K562 (cell line): ENCODE measurements around the gene IRAK2. TPM values are rescaled to one million over a fixed set of nuclear protein-coding genes. Genes with fewer than 3 reads are reported as not detected.

ENCODE experiments used
- ATAC-seq: fragments of 200-7000 bp; cut with Tn5 transposase; 3 replicates; pipeline ENCODE4 v1.9.1; 2020; ENCODE audit warnings: moderate library complexity
- BruUV-seq: library from RNA; stranded (reverse); fragments of 400-500 nt; replicated peaks from 2 replicates; lab custom pipeline; 2021; lab: Mats Ljungman, UMichigan
- CTCF ChIA-PET: fragments of 300-600 bp; formaldehyde crosslinking; extraction: SDS; loops from one replicate; lab custom pipeline; 2021; ENCODE audit warnings: low intra/inter-chr PET ratio; lab: Yijun Ruan, JAX
- POLR2A ChIA-PET: fragments of 300-600, 350-650 bp; sonication (Branson Sonifier 250); formaldehyde crosslinking; extraction: SDS; loops from one replicate; lab custom pipeline; 2021; ENCODE audit warnings: antibody characterized with exemption, inconsistent platforms; lab: Yijun Ruan, JAX
- DNase-seq, 4 experiments: peaks; one replicate each; pipeline versions ENCODE4 v3.0.0 to v3.0.0-alpha.2; 2011 to 2018; ENCODE audit warnings: low spot score in 3 of 4, mixed read lengths in 3 of 4; ENCODE audit errors: extremely low read depth in 1 of 4
- FAIRE-seq: peaks from 2 replicates; lab custom pipeline; 2011; peaks lifted over from hg19 to GRCh38; lab: Jason Lieb, UNC
- H2AFZ ChIP-seq: 2 replicates; pipeline ENCODE4 v1.6.0; 2011; ENCODE audit warnings: low read depth, low read length, control low read depth, inconsistent platforms
- H3K27ac ChIP-seq: fragments of 200-600 bp; 3 replicates; pipeline ENCODE4 v1.8.0; 2011; ENCODE audit warnings: low read depth, mild to moderate bottlenecking, control low read depth, inconsistent platforms, low read length, moderate library complexity, mixed read lengths; ENCODE audit errors: extremely low read depth
- H3K27me3 ChIP-seq, 2 experiments: fragments of 300-600 bp in 1 of 2; 2 replicates in 1 of 2; 3 replicates in 1 of 2; pipeline versions ENCODE4 v1.6.0 to v1.8.0; 2011; ENCODE audit warnings: inconsistent platforms in 2 of 2, low read length in 2 of 2, mild to moderate bottlenecking in 1 of 2, mixed read lengths in 1 of 2, moderate library complexity in 1 of 2; ENCODE audit not compliant: control insufficient read depth in 2 of 2, insufficient read depth in 2 of 2
- H3K36me3 ChIP-seq: fragments of 300-600 bp; 3 replicates; pipeline ENCODE4 v1.8.0; 2011; ENCODE audit warnings: mild to moderate bottlenecking, low read length, inconsistent platforms; ENCODE audit not compliant: control insufficient read depth, insufficient read depth
- H3K4me1 ChIP-seq, 2 experiments: fragments of 200-600 bp in 1 of 2; replicated peaks in 1 of 2; 2 replicates in 1 of 2; 3 replicates in 1 of 2; pipeline versions ENCODE4 v1.5.1 to v1.8.0; 2011; ENCODE audit warnings: inconsistent platforms in 2 of 2, low read length in 2 of 2, mild to moderate bottlenecking in 1 of 2, mixed read lengths in 1 of 2, moderate library complexity in 1 of 2; ENCODE audit not compliant: control insufficient read depth in 2 of 2, insufficient read depth in 2 of 2
- H3K4me2 ChIP-seq: 2 replicates; pipeline ENCODE4 v1.6.1; 2011; ENCODE audit warnings: low read length, control low read depth, inconsistent platforms, mixed read lengths; ENCODE audit not compliant: insufficient read depth
- H3K4me3 ChIP-seq: fragments of 200-600 bp; sonication (generic), shearing (Covaris generic); 2 replicates; pipeline ENCODE4 v1.5.1; 2016; ENCODE audit warnings: control low read depth, inconsistent platforms
- H3K79me2 ChIP-seq: fragments of 200-600 bp; 3 replicates; pipeline ENCODE4 v1.8.0; 2011; ENCODE audit warnings: low read length, inconsistent platforms; ENCODE audit not compliant: control insufficient read depth, insufficient read depth
- H3K9ac ChIP-seq, 2 experiments: 2 replicates each; pipeline versions ENCODE4 v1.6.0 to v1.6.1; 2011; ENCODE audit warnings: low read depth in 2 of 2, low read length in 2 of 2, control low read depth in 1 of 2, inconsistent platforms in 1 of 2, mild to moderate bottlenecking in 1 of 2, mixed read lengths in 1 of 2; ENCODE audit not compliant: insufficient read depth in 1 of 2
- H3K9me1 ChIP-seq: one replicate; pipeline ENCODE4 v1.6.0; 2011; ENCODE audit warnings: inconsistent platforms, mild to moderate bottlenecking, low read length, moderate library complexity; ENCODE audit not compliant: control insufficient read depth, insufficient read depth
- H3K9me3 ChIP-seq: replicated peaks from 2 replicates; pipeline ENCODE4 v1.5.1; 2011; ENCODE audit warnings: low read depth, low read length, inconsistent platforms; ENCODE audit not compliant: control insufficient read depth, insufficient read depth
- H4K20me1 ChIP-seq: replicated peaks from 2 replicates; pipeline ENCODE4 v1.6.1; 2011; ENCODE audit warnings: low read length, inconsistent platforms, mixed read lengths; ENCODE audit not compliant: control insufficient read depth, insufficient read depth
- PRDM10 ChIP-seq: fragments of 450-650 bp; IDR thresholded peaks from 2 replicates; pipeline ENCODE4 v1.6.1; 2018; ENCODE audit not compliant: partially characterized antibody
- ZFP1 ChIP-seq: fragments of 450-650 bp; formaldehyde crosslinking; IDR thresholded peaks from 2 replicates; pipeline ENCODE4 v1.4.0; 2020; ENCODE audit warnings: mild to moderate bottlenecking, mixed read lengths
- ZNF263 ChIP-seq: sonication (generic); formaldehyde crosslinking; IDR thresholded peaks from 2 replicates; pipeline ENCODE4 v1.8.0; 2022; ENCODE audit warnings: mild to moderate bottlenecking, missing genetic modification reagents, borderline replicate concordance
- WGBS: fragments of 100-300 bp; shearing (Covaris generic); methylation state at CpG from one replicate; pipeline ENCODE4 v1.1.6; 2016; ENCODE audit warnings: low coverage, mixed read lengths; ENCODE audit not compliant: insufficient coverage; ENCODE audit errors: missing lambda C conversion rate; 5-methylcytosine and 5-hydroxymethylcytosine counted together
- in situ Hi-C: fragments of 300-500 bp; cut with MboI; formaldehyde crosslinking; loops from 4 replicates; pipeline ENCODE4 v1.15.0; 2018; ENCODE audit warnings: inconsistent platforms, mixed read lengths
- intact Hi-C: fragments of 100-400 bp; cut with micrococcal nuclease; formaldehyde crosslinking; loops from 2 replicates; pipeline ENCODE4 v1.14.2; 2022
- polyA plus RNA-seq, 8 experiments: library from polyadenylated mRNA; depleted of rRNA in 4 of 8; stranded (reverse) in 5 of 8; unstranded in 3 of 8; fragments of >200 nt; fragmentation: Nextera tagmentation in 2 of 8; fragmentation: Illumina TruSeq in 1 of 8; extraction: Ambion mirVana in 2 of 8; extraction: Trizol in 1 of 8; gene quantifications; 2 replicates each; pipeline versions ENCODE4 v1.2.1 to v1.2.3, GENCODE V29; 2011 to 2014; ENCODE audit warnings: inconsistent platforms in 1 of 8, missing spikeins in 1 of 8
- total RNA-seq, 7 experiments: library from RNA; depleted of rRNA in 6 of 7; stranded (reverse); fragments of >200 nt in 6 of 7; fragmentation: Illumina TruSeq in 2 of 7; extraction: Trizol in 2 of 7; gene quantifications; 2 replicates each; pipeline versions ENCODE4 v1.2.1 to v1.2.3, GENCODE V29; 2011 to 2021; ENCODE audit warnings: low replicate concordance in 1 of 7

IRAK2 gene
- total and polyA plus RNA-seq, 9 of the 15 experiments (the other 6 are each of a cell fraction or from before 2014, with no cell fraction given) = 0.42 to 4.4 (median 2.7) TPM

- Histone ChIP-seq H3K4me3 (no peak overlapping the region), H3K4me1 (peaks cover under 1 to 3% of the 10 kb centered on the region in 2 experiments; a peak in 2 of 5 replicates), H2AFZ (no peak overlapping the region), H3K9ac (peak overlapping the region in 1 of 2 experiments; percentile 74; a peak in 2 of 4 replicates), H3K27me3 (no peaks in the 10 kb centered on the region), H3K27ac (no peak overlapping the region), H3K4me2 (no peak overlapping the region), H4K20me1 (no peaks in the 10 kb centered on the region), H3K9me1 (no peaks in the 10 kb centered on the region), H3K9me3 (no peaks in the 10 kb centered on the region), H3K36me3 (no peaks in the 10 kb centered on the region), H3K79me2 (no peaks in the 10 kb centered on the region)
- no peak for TF ChIP-seq ZFP1
- TF ChIP-seq ZNF263 = peak; percentile 60
- peak; percentile 84 for TF ChIP-seq PRDM10
- CTCF ChIA-PET = no interaction called here
- POLR2A ChIA-PET = interaction anchor here (0.6 to 1.0 kb wide), 4 partner anchors 33 to 870 kb away, joined by 3 read pairs; no protein-coding TSS in a partner anchor
- intact Hi-C loops = no loop called here
- DNase-seq (no peak), FAIRE-seq (no peak), ATAC-seq (peak; percentile 43)
- in situ Hi-C loops = no loop called here
- WGBS = 27% methylated on average over 10 of the region's 10 CpGs
- no TSS peak for BruUV-seq
Observed at GRCh38 chr3:10180738-10181295, 16.1 kb downstream of the IRAK2 start.
